ENCODE results near the gene STARD3NL. TPM values are rescaled to one million over a fixed set of nuclear protein-coding genes. Genes with fewer than 3 reads are reported as not detected.

Gene STARD3NL
- total RNA-seq, 2 donors from 2014 or later, result 48.6 to 58.3 TPM

- Mint-ChIP-seq H3K27me3 (ENCODE audit: insufficient read depth) (no peaks in the 10 kb centered on the region), H3K4me3 (no peak within 1 kb of the TSS), H3K9me3 (no peaks in the 10 kb centered on the region), H3K4me1 (peaks cover 2% of the 10 kb centered on the region), H3K27ac (no peak within 1 kb of the TSS), H3K36me3 (ENCODE audit: low read depth) (no peaks in the 10 kb centered on the region)
- Histone ChIP-seq H3K27ac (ENCODE audit: low read depth, low read length) (no peak within 1 kb of the TSS), H3K4me1 (ENCODE audit: control insufficient read depth, insufficient read depth, low read length) (no peaks in the 10 kb centered on the region), H3K27me3 (ENCODE audit: control insufficient read depth, insufficient read depth, low read length, poor library complexity, severe bottlenecking) (no peaks in the 10 kb centered on the region), H3K9me3 (ENCODE audit: control insufficient read depth, low read length) (no peaks in the 10 kb centered on the region), H3K36me3 (ENCODE audit: control insufficient read depth, insufficient read depth, low read length) (no peaks in the 10 kb centered on the region), H3K4me3 (ENCODE audit: low read length) (no peak within 1 kb of the TSS), H3K9ac (ENCODE audit: extremely low read depth, low read length, poor library complexity, severe bottlenecking) (no peak within 1 kb of the TSS)
- TF ChIP-seq CTCF (conservative IDR thresholded peaks at IDR 0.05), result no peak
- 90 to 100% methylated on average over 1 to 2 of the region's 2 CpGs for WGBS, 2 experiments (ENCODE audit: insufficient coverage in 1 of 2, insufficient read length in 1 of 2)
- no peak for DNase-seq
Measured at GRCh38 chr7:38273286-38273995, 95.4 kb downstream of the STARD3NL start, which contains the start of gene TARP. TSS of gene TARP (minus strand) at chr7:38273636.

- DNase-seq, result no peak
- H3K27me3 Mint-ChIP-seq (ENCODE audit: insufficient read depth), result no peaks in the 10 kb centered on the region
- no peaks in the 10 kb centered on the region for H3K9me3 Mint-ChIP-seq
Measured at GRCh38 chr7:38274486-38274885, 96.4 kb downstream of the STARD3NL start.

GRCh38 chr7:38274927-38275620 is 97.0 kb downstream of the STARD3NL start:
- Histone ChIP-seq H3K4me1 (ENCODE audit: control insufficient read depth, insufficient read depth, low read length) (no peaks in the 10 kb centered on the region), H3K27ac (ENCODE audit: low read depth, low read length) (no peak overlapping the region), H3K27me3 (ENCODE audit: control insufficient read depth, insufficient read depth, low read length, poor library complexity, severe bottlenecking) (no peaks in the 10 kb centered on the region), H3K9me3 (ENCODE audit: control insufficient read depth, low read length) (no peaks in the 10 kb centered on the region), H3K36me3 (ENCODE audit: control insufficient read depth, insufficient read depth, low read length) (no peaks in the 10 kb centered on the region), H3K4me3 (ENCODE audit: low read length) (no peak overlapping the region), H3K9ac (ENCODE audit: extremely low read depth, low read length, poor library complexity, severe bottlenecking) (no peak overlapping the region)
- 92 to 100% methylated on average over 3 of the region's 3 CpGs for WGBS, 2 experiments (ENCODE audit: insufficient coverage in 1 of 2, insufficient read length in 1 of 2)
- Mint-ChIP-seq H3K27me3 (ENCODE audit: insufficient read depth) (no peaks in the 10 kb centered on the region), H3K27ac (no peak overlapping the region), H3K9me3 (no peaks in the 10 kb centered on the region), H3K4me1 (peaks cover 2% of the 10 kb centered on the region), H3K4me3 (no peak overlapping the region), H3K36me3 (ENCODE audit: low read depth) (no peaks in the 10 kb centered on the region)
- no peak for TF ChIP-seq CTCF (conservative IDR thresholded peaks at IDR 0.05)
- DNase-seq, result no peak

More at GRCh38 chr7:38274486-38274885, 96.4 kb downstream of the STARD3NL start:
- Histone ChIP-seq H3K27me3 (ENCODE audit: control insufficient read depth, insufficient read depth, low read length, poor library complexity, severe bottlenecking) (no peaks in the 10 kb centered on the region), H3K36me3 (ENCODE audit: control insufficient read depth, insufficient read depth, low read length) (no peaks in the 10 kb centered on the region), H3K9ac (ENCODE audit: extremely low read depth, low read length, poor library complexity, severe bottlenecking) (no peak overlapping the region), H3K4me3 (ENCODE audit: low read length) (no peak overlapping the region), H3K27ac (ENCODE audit: low read depth, low read length) (no peak overlapping the region), H3K4me1 (ENCODE audit: control insufficient read depth, insufficient read depth, low read length) (no peaks in the 10 kb centered on the region), H3K9me3 (ENCODE audit: control insufficient read depth, low read length) (no peaks in the 10 kb centered on the region)
- no peak for TF ChIP-seq CTCF (conservative IDR thresholded peaks at IDR 0.05)
- no peak overlapping the region for H3K4me3 Mint-ChIP-seq
- H3K36me3 Mint-ChIP-seq (ENCODE audit: low read depth), result no peaks in the 10 kb centered on the region
- 94 to 100% methylated on average over 2 to 3 of the region's 4 CpGs for WGBS, 2 experiments (ENCODE audit: insufficient coverage in 1 of 2, insufficient read length in 1 of 2)
- peaks cover 2% of the 10 kb centered on the region for H3K4me1 Mint-ChIP-seq
- H3K27ac Mint-ChIP-seq, result no peak overlapping the region
